HFFc6 (cell line): ENCODE data around the gene WWP2. TPM values are rescaled to one million over a fixed set of nuclear protein-coding genes. Genes with fewer than 3 reads are reported as not detected.

Experiments
- DNase-seq: peaks from one replicate; pipeline ENCODE4 v3.0.0-alpha.2; 2018
- H3K27ac Mint-ChIP-seq: 2 replicates; pipeline ENCODE4 v1.8.0; 2020; ENCODE audit warnings: mild to moderate bottlenecking, mixed read lengths
- H3K27me3 Mint-ChIP-seq: 2 replicates; pipeline ENCODE4 v1.8.0; 2021; ENCODE audit warnings: mild to moderate bottlenecking, moderate library complexity, mixed read lengths; ENCODE audit not compliant: insufficient read depth
- H3K36me3 Mint-ChIP-seq: 2 replicates; pipeline ENCODE4 v1.8.0; 2021; ENCODE audit warnings: low read depth, mixed read lengths
- H3K4me1 Mint-ChIP-seq: 2 replicates; pipeline ENCODE4 v1.8.0; 2020; ENCODE audit warnings: low read depth, mixed read lengths
- H3K4me3 Mint-ChIP-seq: 2 replicates; pipeline ENCODE4 v1.8.0; 2020; ENCODE audit warnings: mild to moderate bottlenecking, moderate library complexity, mixed read lengths
- H3K9me3 Mint-ChIP-seq: 2 replicates; pipeline ENCODE4 v1.8.0; 2020; ENCODE audit warnings: mild to moderate bottlenecking, mixed read lengths
- total RNA-seq, 6 experiments: library from RNA; stranded (reverse); fragmentation: NEBNext Ultra II Directional; extraction: Animal tissue kit (Norgen Biotek cat#: 25700); gene quantifications; 2 replicates in 1 of 6; 3 replicates in 5 of 6; pipeline ENCODE4 v1.2.3, GENCODE V29; 2021
- TF ChIP-seq, protein P1 (sequence below): fragments of 200-600 bp; sonication (generic); IDR thresholded peaks from 2 replicates; pipeline ENCODE4 v1.5.0; 2021; ENCODE audit warnings: antibody characterized with exemption, mild to moderate bottlenecking

Gene WWP2
- total RNA-seq, 6 experiments from 2014 or later = 24.6 to 33.9 (median 30.5) TPM

DNA sequence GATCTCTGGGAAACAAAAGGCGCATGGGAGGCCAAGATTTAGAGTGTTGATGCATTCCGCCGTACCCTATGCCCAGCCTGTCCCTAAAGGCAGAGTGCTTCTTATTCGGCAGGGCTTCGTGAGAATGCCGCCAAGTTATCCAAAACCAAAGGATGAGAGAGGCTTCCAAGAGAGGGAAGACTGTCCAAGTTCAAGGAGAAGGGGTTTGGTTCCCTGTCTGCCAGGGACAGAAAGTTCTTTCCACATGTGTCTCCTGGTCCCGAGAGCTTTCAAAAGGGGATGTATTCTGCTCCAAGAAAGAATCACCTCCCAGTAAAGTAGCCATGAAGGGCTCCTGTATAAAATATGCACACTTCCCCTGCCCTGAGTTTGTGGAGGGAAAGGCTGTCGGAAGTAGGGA lies 146.9 kb downstream of the WWP2 start:
- H3K27me3 Mint-ChIP-seq = no peaks in the 10 kb centered on the region; the same call in 1 of the 2 replicates
- H3K4me1 Mint-ChIP-seq = peaks cover 33% of the 10 kb centered on the region
- no peak for DNase-seq
- no peak overlapping the region for H3K4me3 Mint-ChIP-seq
- no peaks in the 10 kb centered on the region for H3K9me3 Mint-ChIP-seq
- no peak overlapping the region for H3K27ac Mint-ChIP-seq
- H3K36me3 Mint-ChIP-seq = peaks cover 25% of the 10 kb centered on the region
- TF ChIP-seq, protein P1, sequence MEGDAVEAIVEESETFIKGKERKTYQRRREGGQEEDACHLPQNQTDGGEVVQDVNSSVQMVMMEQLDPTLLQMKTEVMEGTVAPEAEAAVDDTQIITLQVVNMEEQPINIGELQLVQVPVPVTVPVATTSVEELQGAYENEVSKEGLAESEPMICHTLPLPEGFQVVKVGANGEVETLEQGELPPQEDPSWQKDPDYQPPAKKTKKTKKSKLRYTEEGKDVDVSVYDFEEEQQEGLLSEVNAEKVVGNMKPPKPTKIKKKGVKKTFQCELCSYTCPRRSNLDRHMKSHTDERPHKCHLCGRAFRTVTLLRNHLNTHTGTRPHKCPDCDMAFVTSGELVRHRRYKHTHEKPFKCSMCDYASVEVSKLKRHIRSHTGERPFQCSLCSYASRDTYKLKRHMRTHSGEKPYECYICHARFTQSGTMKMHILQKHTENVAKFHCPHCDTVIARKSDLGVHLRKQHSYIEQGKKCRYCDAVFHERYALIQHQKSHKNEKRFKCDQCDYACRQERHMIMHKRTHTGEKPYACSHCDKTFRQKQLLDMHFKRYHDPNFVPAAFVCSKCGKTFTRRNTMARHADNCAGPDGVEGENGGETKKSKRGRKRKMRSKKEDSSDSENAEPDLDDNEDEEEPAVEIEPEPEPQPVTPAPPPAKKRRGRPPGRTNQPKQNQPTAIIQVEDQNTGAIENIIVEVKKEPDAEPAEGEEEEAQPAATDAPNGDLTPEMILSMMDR = no peak

DNA sequence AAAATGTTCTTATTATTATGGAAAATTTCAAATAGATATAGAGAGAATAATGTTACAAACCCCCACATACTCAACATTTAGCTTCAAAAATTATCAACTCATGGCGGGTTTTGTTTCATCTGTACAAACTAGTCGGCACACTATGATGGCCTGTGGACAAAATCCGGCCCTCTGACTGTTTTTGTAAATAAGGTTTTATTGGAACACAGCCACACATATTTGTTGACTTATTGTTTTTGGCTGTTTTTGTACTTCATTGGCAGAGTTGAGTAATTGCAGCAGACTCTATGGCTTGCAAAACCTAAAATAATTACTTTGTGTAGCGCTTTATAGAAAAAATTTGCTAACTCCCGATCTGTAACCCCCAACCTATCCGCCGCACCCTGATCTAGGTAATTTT lies 147.6 kb downstream of the WWP2 start:
- TF ChIP-seq, protein P1 = no peak
- Mint-ChIP-seq H3K9me3 (no peaks in the 10 kb centered on the region), H3K4me3 (no peak overlapping the region), H3K36me3 (peaks cover 21% of the 10 kb centered on the region), H3K27me3 (no peaks in the 10 kb centered on the region; the same call in none of the 2 replicates), H3K27ac (no peak overlapping the region), H3K4me1 (peaks cover 28% of the 10 kb centered on the region)
- DNase-seq = no peak

DNA sequence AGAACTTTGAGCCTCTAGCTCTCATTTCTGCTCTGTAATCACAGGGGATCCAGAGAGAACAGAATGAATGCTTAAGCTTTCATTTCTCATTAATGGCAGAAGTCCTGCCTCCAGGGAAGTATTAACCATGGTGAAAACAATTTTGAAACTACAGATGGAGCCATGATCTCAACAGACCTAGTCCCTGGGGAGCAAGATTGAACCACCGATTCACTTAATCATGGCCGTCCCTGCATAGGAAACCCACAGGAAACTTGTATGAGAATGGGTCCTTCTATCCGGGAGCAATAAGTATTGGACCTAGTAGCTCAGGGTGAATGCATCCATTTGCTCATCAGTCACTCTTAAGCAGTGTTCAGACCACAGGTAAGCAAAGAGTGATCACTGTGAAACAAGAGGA lies 148.8 kb downstream of the WWP2 start:
- H3K4me3 Mint-ChIP-seq = no peak overlapping the region
- H3K27ac Mint-ChIP-seq = no peak overlapping the region
- TF ChIP-seq, protein P1 = no peak
- H3K27me3 Mint-ChIP-seq = no peaks in the 10 kb centered on the region; the same call in none of the 2 replicates
- H3K9me3 Mint-ChIP-seq = no peaks in the 10 kb centered on the region
- DNase-seq = no peak
- peaks cover 17% of the 10 kb centered on the region; the same call in 1 of the 2 replicates for H3K36me3 Mint-ChIP-seq
- H3K4me1 Mint-ChIP-seq = peaks cover 18% of the 10 kb centered on the region

DNA sequence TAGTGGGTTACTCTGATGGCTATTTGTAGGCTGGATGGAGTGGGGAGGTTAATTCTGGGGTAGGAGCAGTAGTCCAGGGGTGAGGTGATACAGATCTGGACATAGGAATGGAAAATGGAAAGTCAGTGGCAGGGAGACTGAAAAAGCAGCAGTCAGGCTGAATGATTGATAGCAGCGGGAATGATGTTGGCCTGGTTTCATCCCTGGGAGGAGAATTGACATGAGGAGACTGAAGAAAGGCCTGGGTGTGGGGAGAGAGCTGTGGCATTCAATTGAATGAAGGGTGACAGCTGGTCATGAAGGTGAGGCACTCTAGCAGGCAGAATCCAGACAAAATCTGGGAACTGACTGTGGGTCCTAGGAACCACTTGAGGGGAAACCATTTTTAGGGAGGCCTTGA lies 154.3 kb downstream of the WWP2 start:
- Mint-ChIP-seq H3K9me3 (no peaks in the 10 kb centered on the region), H3K4me1 (peaks cover 29% of the 10 kb centered on the region), H3K27me3 (no peaks in the 10 kb centered on the region; the same call in none of the 2 replicates), H3K4me3 (no peak overlapping the region), H3K27ac (peak overlapping the region; percentile 36), H3K36me3 (peaks cover under 1% of the 10 kb centered on the region; the same call in 1 of the 2 replicates)
- no peak for DNase-seq
- TF ChIP-seq, protein P1 = no peak

DNA sequence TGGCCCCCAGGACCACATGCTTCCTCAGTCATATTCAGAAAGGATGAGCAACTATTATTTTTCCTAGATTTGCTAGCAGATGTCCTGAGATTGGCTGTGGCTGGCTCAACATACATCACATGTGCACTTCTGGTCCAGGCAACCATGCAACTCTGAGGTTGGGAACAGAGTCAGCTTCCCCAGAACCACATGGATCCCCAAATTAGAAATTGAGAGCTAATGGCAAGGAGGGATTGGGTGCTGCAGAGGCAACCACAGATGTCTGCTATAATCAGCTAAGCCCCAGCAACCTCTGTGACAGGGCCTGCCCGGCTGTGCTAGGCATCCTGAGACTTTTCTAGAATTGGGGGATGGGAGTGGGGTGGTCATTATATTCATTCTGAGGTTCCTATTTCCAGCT lies 155.2 kb downstream of the WWP2 start:
- H3K27me3 Mint-ChIP-seq = no peaks in the 10 kb centered on the region; the same call in 1 of the 2 replicates
- TF ChIP-seq, protein P1 = no peak
- no peaks in the 10 kb centered on the region for H3K36me3 Mint-ChIP-seq
- no peaks in the 10 kb centered on the region for H3K9me3 Mint-ChIP-seq
- no peak for DNase-seq
- peak overlapping the region; percentile 88 for H3K4me3 Mint-ChIP-seq
- H3K27ac Mint-ChIP-seq = peak overlapping the region; percentile 96
- peaks cover 30% of the 10 kb centered on the region for H3K4me1 Mint-ChIP-seq

DNA sequence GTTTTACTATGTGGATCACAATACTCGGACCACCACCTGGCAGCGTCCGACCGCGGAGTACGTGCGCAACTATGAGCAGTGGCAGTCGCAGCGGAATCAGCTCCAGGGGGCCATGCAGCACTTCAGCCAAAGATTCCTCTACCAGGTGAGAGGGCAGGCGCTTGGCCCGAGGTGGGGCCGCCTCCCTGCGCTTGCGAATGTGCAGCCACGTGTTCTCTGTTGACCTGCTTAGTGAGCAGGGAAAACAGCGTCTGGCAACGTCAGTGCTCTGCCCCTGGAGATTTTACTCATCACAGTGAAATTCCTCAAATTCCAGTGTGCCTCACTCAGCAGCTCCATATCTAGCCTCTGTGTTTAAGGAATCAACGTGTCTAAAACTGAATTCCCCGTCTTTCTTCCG lies 155.6 kb downstream of the WWP2 start:
- H3K27me3 Mint-ChIP-seq = no peaks in the 10 kb centered on the region; the same call in 1 of the 2 replicates
- H3K36me3 Mint-ChIP-seq = no peaks in the 10 kb centered on the region
- no peaks in the 10 kb centered on the region for H3K9me3 Mint-ChIP-seq
- peak; percentile 91 for DNase-seq
- TF ChIP-seq, protein P1 = no peak
- peaks cover 30% of the 10 kb centered on the region for H3K4me1 Mint-ChIP-seq
- H3K4me3 Mint-ChIP-seq = peak overlapping the region; percentile 88
- peak overlapping the region; percentile 96 for H3K27ac Mint-ChIP-seq
